Body of pancreas (tissue), 4 donors: Measurements from ENCODE around the gene GRIA3.

ENCODE experiments used
- POLR2A ChIP-seq, 3 donors: fragments of 450-650 bp; IDR thresholded peaks; one replicate each; pipeline ENCODE4 v1.6.1; 2016; ENCODE audit warnings: antibody characterized with exemption in 3 of 3, mild to moderate bottlenecking in 2 of 3
- TF ChIP-seq, protein P1 (sequence below), 7 experiments: fragments of 450-650 bp in 4 of 7; fragments of 200-600 bp in 3 of 7; sonication (generic) in 3 of 7; IDR thresholded peaks; one replicate each; pipeline ENCODE4 v1.5.1; 2016 to 2019; ENCODE audit warnings: antibody characterized with exemption in 7 of 7

DNA sequence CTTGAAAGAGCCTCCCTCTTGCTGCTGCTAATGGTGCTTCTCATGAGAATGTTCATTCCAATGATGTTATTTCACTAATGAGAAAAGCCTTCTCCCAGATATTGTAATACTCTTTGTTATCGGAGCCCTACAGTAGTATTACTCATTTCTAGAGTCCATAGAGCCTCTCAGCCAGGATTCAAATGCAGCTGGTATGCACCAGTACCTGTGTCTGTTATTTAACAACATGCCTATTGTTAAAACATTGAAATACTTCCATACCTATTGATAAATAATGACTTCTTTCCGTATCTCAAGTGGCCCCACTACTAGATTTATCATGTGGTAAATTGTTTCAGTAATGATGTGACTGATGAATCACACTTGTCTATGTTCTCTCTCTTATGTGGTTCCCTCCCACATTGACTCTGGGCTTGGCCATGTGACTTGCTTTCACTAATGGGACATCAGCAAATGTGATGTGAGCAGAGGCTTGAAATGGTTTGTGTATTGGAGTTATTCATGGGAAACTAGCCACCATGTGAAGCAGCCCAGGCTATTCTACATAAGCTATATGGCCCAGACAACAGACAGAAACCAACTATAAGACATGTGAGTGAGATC lies 341.1 kb downstream of the GRIA3 start:
- TF ChIP-seq, protein P1, sequence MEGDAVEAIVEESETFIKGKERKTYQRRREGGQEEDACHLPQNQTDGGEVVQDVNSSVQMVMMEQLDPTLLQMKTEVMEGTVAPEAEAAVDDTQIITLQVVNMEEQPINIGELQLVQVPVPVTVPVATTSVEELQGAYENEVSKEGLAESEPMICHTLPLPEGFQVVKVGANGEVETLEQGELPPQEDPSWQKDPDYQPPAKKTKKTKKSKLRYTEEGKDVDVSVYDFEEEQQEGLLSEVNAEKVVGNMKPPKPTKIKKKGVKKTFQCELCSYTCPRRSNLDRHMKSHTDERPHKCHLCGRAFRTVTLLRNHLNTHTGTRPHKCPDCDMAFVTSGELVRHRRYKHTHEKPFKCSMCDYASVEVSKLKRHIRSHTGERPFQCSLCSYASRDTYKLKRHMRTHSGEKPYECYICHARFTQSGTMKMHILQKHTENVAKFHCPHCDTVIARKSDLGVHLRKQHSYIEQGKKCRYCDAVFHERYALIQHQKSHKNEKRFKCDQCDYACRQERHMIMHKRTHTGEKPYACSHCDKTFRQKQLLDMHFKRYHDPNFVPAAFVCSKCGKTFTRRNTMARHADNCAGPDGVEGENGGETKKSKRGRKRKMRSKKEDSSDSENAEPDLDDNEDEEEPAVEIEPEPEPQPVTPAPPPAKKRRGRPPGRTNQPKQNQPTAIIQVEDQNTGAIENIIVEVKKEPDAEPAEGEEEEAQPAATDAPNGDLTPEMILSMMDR (IDR thresholded peaks at IDR 0.05) = no peak
- TF ChIP-seq POLR2A (IDR thresholded peaks at IDR 0.05) = no peak
